ENCODE measurements around the gene AKAP1.

The AKAP1 gene

DNA sequence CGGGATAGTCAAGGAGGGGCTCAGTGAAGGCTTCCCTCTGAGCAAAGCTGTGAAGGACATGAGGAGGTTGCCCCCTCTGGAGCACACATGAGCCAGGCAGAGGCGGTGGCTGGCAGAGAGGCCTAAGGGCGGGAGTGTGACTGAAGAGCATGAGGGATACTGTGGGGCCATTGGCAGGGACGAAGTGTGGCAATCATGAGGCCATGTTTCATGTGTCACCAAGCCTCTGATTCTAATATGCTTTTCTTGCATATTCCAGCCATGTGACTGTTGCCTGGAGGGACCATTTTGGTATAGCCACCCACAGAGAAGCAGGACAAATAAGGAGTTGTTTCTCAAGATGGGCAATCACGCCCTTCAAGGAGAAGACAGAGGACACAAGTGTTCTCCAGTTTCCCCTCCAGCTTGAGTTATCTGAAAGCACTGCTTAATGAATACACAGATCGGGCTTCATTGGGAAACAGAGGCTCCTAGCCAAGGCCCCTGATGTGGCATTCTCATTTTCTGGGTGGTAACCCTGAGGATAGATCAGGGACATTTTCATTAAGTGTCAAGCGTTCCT is 68.0 kb downstream of the AKAP1 start:
- no peaks in the 10 kb centered on the region for H3K36me3 ChIP-seq (ENCODE audit: control insufficient read depth in 1 of 2, insufficient read depth in 2 of 2, low read length in 2 of 2)
- no peak overlapping the region for H3K9ac ChIP-seq (ENCODE audit: low read depth in 1 of 2, low read length in 2 of 2)
- no peaks in the 10 kb centered on the region for H3K4me1 ChIP-seq (ENCODE audit: control insufficient read depth in 1 of 2, insufficient read depth in 2 of 2, low read length in 2 of 2)
- H3K27me3 ChIP-seq (ENCODE audit: control insufficient read depth in 1 of 2, insufficient read depth in 2 of 2, low read length in 2 of 2): no peaks in the 10 kb centered on the region
- H3K9me3 ChIP-seq (ENCODE audit: control insufficient read depth in 1 of 2, low read length in 2 of 2): no peaks in the 10 kb centered on the region
- no peak overlapping the region for H3K27ac ChIP-seq (ENCODE audit: low read depth, low read length)
- H3K4me3 ChIP-seq (ENCODE audit: low read depth in 1 of 2, low read length in 2 of 2): no peak overlapping the region

DNA sequence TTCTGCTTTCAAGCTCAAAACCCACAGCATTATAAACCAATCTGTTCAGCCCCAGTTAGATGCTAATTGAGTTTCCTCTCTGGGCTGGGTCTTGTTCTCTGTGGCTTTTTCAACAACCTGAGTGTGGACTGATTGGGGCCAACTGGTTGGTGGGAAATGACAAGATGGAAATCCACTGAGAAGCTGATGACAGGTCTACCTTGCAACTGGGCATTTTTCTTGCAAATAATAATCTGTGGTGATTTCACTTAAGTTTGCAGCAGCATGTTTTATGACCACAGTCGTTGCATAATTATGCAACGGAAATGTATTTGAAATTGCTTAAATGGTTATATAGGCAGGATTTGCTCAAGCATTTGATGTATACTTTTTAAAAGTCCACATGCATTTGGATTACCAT is 69.9 kb downstream of the AKAP1 start:
- H3K9ac ChIP-seq (ENCODE audit: low read depth in 1 of 2, low read length in 2 of 2): no peak overlapping the region
- H3K36me3 ChIP-seq (ENCODE audit: control insufficient read depth in 1 of 2, insufficient read depth in 2 of 2, low read length in 2 of 2): no peaks in the 10 kb centered on the region
- no peaks in the 10 kb centered on the region for H3K27me3 ChIP-seq (ENCODE audit: control insufficient read depth in 1 of 2, insufficient read depth in 2 of 2, low read length in 2 of 2)
- no peak overlapping the region for H3K4me3 ChIP-seq (ENCODE audit: low read depth in 1 of 2, low read length in 2 of 2)
- H3K4me1 ChIP-seq (ENCODE audit: control insufficient read depth in 1 of 2, insufficient read depth in 2 of 2, low read length in 2 of 2): no peaks in the 10 kb centered on the region
- H3K27ac ChIP-seq (ENCODE audit: low read depth, low read length): no peak overlapping the region
- no peaks in the 10 kb centered on the region for H3K9me3 ChIP-seq (ENCODE audit: control insufficient read depth in 1 of 2, low read length in 2 of 2)

GRCh38 chr17:57158325-57158724 is 73.3 kb downstream of the AKAP1 start:
- no peak overlapping the region for H3K4me3 ChIP-seq (ENCODE audit: low read depth in 1 of 2, low read length in 2 of 2)
- no peaks in the 10 kb centered on the region for H3K9me3 ChIP-seq (ENCODE audit: control insufficient read depth in 1 of 2, low read length in 2 of 2)
- H3K36me3 ChIP-seq (ENCODE audit: control insufficient read depth in 1 of 2, insufficient read depth in 2 of 2, low read length in 2 of 2): no peaks in the 10 kb centered on the region
- no peak overlapping the region for H3K9ac ChIP-seq (ENCODE audit: low read depth in 1 of 2, low read length in 2 of 2)
- no peaks in the 10 kb centered on the region for H3K4me1 ChIP-seq (ENCODE audit: control insufficient read depth in 1 of 2, insufficient read depth in 2 of 2, low read length in 2 of 2)
- H3K27ac ChIP-seq (ENCODE audit: low read depth, low read length): no peak overlapping the region
- no peaks in the 10 kb centered on the region for H3K27me3 ChIP-seq (ENCODE audit: control insufficient read depth in 1 of 2, insufficient read depth in 2 of 2, low read length in 2 of 2)

GRCh38 chr17:57158795-57159194 is 73.7 kb downstream of the AKAP1 start:
- Histone ChIP-seq H3K27ac (ENCODE audit: low read depth, low read length) (no peak overlapping the region), H3K4me1 (ENCODE audit: control insufficient read depth in 1 of 2, insufficient read depth in 2 of 2, low read length in 2 of 2) (no peaks in the 10 kb centered on the region), H3K9ac (ENCODE audit: low read depth in 1 of 2, low read length in 2 of 2) (no peak overlapping the region)

GRCh38 chr17:57160624-57161023 is 75.6 kb downstream of the AKAP1 start:
- H3K9me3 ChIP-seq (ENCODE audit: control insufficient read depth in 1 of 2, low read length in 2 of 2): no peaks in the 10 kb centered on the region
- H3K9ac ChIP-seq (ENCODE audit: low read depth in 1 of 2, low read length in 2 of 2): no peak overlapping the region
- no peak overlapping the region for H3K27ac ChIP-seq (ENCODE audit: low read depth, low read length)
- H3K4me1 ChIP-seq (ENCODE audit: control insufficient read depth in 1 of 2, insufficient read depth in 2 of 2, low read length in 2 of 2): no peaks in the 10 kb centered on the region
- H3K36me3 ChIP-seq (ENCODE audit: control insufficient read depth in 1 of 2, insufficient read depth in 2 of 2, low read length in 2 of 2): no peaks in the 10 kb centered on the region
- no peaks in the 10 kb centered on the region for H3K27me3 ChIP-seq (ENCODE audit: control insufficient read depth in 1 of 2, insufficient read depth in 2 of 2, low read length in 2 of 2)
- H3K4me3 ChIP-seq (ENCODE audit: low read depth in 1 of 2, low read length in 2 of 2): no peak overlapping the region

More at GRCh38 chr17:57158795-57159194, 73.7 kb downstream of the AKAP1 start:
- Histone ChIP-seq H3K4me3 (ENCODE audit: low read depth in 1 of 2, low read length in 2 of 2) (no peak overlapping the region), H3K36me3 (ENCODE audit: control insufficient read depth in 1 of 2, insufficient read depth in 2 of 2, low read length in 2 of 2) (no peaks in the 10 kb centered on the region), H3K9me3 (ENCODE audit: control insufficient read depth in 1 of 2, low read length in 2 of 2) (no peaks in the 10 kb centered on the region), H3K27me3 (ENCODE audit: control insufficient read depth in 1 of 2, insufficient read depth in 2 of 2, low read length in 2 of 2) (no peaks in the 10 kb centered on the region)

GRCh38 chr17:57164814-57165213 is 79.8 kb downstream of the AKAP1 start:
- Histone ChIP-seq H3K27ac (ENCODE audit: low read depth, low read length) (no peak overlapping the region), H3K9me3 (ENCODE audit: control insufficient read depth in 1 of 2, low read length in 2 of 2) (no peaks in the 10 kb centered on the region), H3K27me3 (ENCODE audit: control insufficient read depth in 1 of 2, insufficient read depth in 2 of 2, low read length in 2 of 2) (no peaks in the 10 kb centered on the region), H3K4me1 (ENCODE audit: control insufficient read depth in 1 of 2, insufficient read depth in 2 of 2, low read length in 2 of 2) (no peaks in the 10 kb centered on the region), H3K4me3 (ENCODE audit: low read depth in 1 of 2, low read length in 2 of 2) (no peak overlapping the region), H3K36me3 (ENCODE audit: control insufficient read depth in 1 of 2, insufficient read depth in 2 of 2, low read length in 2 of 2) (no peaks in the 10 kb centered on the region), H3K9ac (ENCODE audit: low read depth in 1 of 2, low read length in 2 of 2) (no peak overlapping the region)

DNA sequence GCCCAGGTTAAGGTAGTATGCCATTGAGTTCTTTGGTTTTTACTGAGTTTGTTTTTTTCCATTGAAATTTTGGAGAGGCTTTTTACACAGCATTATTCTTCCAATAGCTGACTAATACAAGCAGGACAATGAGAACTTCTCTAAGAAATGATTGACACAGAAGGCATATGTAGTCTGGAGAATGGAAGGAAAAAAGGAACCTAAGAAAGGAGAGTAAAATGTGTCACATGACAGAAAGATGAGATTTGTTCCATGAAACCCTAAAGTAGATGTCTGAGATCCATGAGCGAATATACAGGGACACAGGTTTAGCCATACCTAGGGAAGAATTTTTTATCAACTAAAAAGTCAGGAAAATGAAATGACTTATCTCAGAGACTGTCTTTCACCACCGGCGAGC is 80.7 kb downstream of the AKAP1 start:
- no peaks in the 10 kb centered on the region for H3K36me3 ChIP-seq (ENCODE audit: control insufficient read depth in 1 of 2, insufficient read depth in 2 of 2, low read length in 2 of 2)
- no peak overlapping the region for H3K27ac ChIP-seq (ENCODE audit: low read depth, low read length)
- H3K9me3 ChIP-seq (ENCODE audit: control insufficient read depth in 1 of 2, low read length in 2 of 2): no peaks in the 10 kb centered on the region
- H3K9ac ChIP-seq (ENCODE audit: low read depth in 1 of 2, low read length in 2 of 2): no peak overlapping the region
- no peak overlapping the region for H3K4me3 ChIP-seq (ENCODE audit: low read depth in 1 of 2, low read length in 2 of 2)
- H3K4me1 ChIP-seq (ENCODE audit: control insufficient read depth in 1 of 2, insufficient read depth in 2 of 2, low read length in 2 of 2): no peaks in the 10 kb centered on the region
- no peaks in the 10 kb centered on the region for H3K27me3 ChIP-seq (ENCODE audit: control insufficient read depth in 1 of 2, insufficient read depth in 2 of 2, low read length in 2 of 2)

GRCh38 chr17:57166803-57167202 is 81.8 kb downstream of the AKAP1 start:
- Histone ChIP-seq H3K4me1 (ENCODE audit: control insufficient read depth in 1 of 2, insufficient read depth in 2 of 2, low read length in 2 of 2) (no peaks in the 10 kb centered on the region), H3K4me3 (ENCODE audit: low read depth in 1 of 2, low read length in 2 of 2) (no peak overlapping the region), H3K27me3 (ENCODE audit: control insufficient read depth in 1 of 2, insufficient read depth in 2 of 2, low read length in 2 of 2) (no peaks in the 10 kb centered on the region), H3K9me3 (ENCODE audit: control insufficient read depth in 1 of 2, low read length in 2 of 2) (no peaks in the 10 kb centered on the region), H3K9ac (ENCODE audit: low read depth in 1 of 2, low read length in 2 of 2) (no peak overlapping the region), H3K36me3 (ENCODE audit: control insufficient read depth in 1 of 2, insufficient read depth in 2 of 2, low read length in 2 of 2) (no peaks in the 10 kb centered on the region), H3K27ac (ENCODE audit: low read depth, low read length) (no peak overlapping the region)

DNA sequence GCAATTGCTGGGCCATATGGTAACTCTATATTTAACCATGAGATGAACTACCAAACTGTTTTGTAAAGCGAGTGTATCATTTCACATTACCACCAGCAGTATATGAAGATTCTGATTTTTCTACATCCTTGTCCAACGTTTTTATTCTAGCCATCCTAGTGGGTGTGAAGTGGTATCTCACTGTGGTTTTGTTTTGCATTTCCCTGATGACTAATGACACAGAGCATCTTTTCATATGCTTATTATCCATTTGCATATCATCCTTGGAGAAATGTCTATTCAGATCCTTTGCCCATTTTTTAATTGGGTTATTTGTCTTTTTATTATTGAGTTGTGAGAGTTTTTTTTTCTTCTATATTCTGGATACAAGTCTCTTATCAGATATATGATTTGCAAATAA is 83.6 kb downstream of the AKAP1 start:
- H3K9ac ChIP-seq (ENCODE audit: low read depth in 1 of 2, low read length in 2 of 2): no peak overlapping the region
- no peaks in the 10 kb centered on the region for H3K9me3 ChIP-seq (ENCODE audit: control insufficient read depth in 1 of 2, low read length in 2 of 2)
- no peaks in the 10 kb centered on the region for H3K4me1 ChIP-seq (ENCODE audit: control insufficient read depth in 1 of 2, insufficient read depth in 2 of 2, low read length in 2 of 2)
- H3K27me3 ChIP-seq (ENCODE audit: control insufficient read depth in 1 of 2, insufficient read depth in 2 of 2, low read length in 2 of 2): no peaks in the 10 kb centered on the region
- no peak overlapping the region for H3K27ac ChIP-seq (ENCODE audit: low read depth, low read length)
- no peaks in the 10 kb centered on the region for H3K36me3 ChIP-seq (ENCODE audit: control insufficient read depth in 1 of 2, insufficient read depth in 2 of 2, low read length in 2 of 2)
- H3K4me3 ChIP-seq (ENCODE audit: low read depth in 1 of 2, low read length in 2 of 2): no peak overlapping the region

DNA sequence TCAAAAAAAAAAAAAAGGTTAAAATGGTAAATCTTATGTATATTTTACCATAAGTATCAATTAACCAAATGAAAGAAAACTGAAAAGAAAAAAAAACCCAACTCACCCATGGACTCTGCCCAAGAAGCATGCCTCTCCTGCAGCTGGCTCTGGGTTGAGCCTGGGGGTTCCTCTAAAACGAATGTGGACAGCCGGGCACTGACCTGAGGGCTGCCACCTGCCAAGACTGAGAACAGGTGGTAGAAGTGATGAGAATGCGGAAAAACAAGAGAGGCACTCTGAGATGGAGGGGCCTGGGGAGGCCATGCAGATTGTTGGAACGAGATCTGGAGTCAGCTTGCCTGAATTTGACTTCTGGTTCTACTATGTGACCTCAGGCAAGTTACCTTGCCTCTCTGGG is 85.8 kb downstream of the AKAP1 start:
- Histone ChIP-seq H3K9ac (ENCODE audit: low read depth in 1 of 2, low read length in 2 of 2) (no peak overlapping the region), H3K9me3 (ENCODE audit: control insufficient read depth in 1 of 2, low read length in 2 of 2) (no peaks in the 10 kb centered on the region), H3K27me3 (ENCODE audit: control insufficient read depth in 1 of 2, insufficient read depth in 2 of 2, low read length in 2 of 2) (no peaks in the 10 kb centered on the region), H3K36me3 (ENCODE audit: control insufficient read depth in 1 of 2, insufficient read depth in 2 of 2, low read length in 2 of 2) (no peaks in the 10 kb centered on the region), H3K4me1 (ENCODE audit: control insufficient read depth in 1 of 2, insufficient read depth in 2 of 2, low read length in 2 of 2) (no peaks in the 10 kb centered on the region), H3K27ac (ENCODE audit: low read depth, low read length) (no peak overlapping the region), H3K4me3 (ENCODE audit: low read depth in 1 of 2, low read length in 2 of 2) (no peak overlapping the region)
